ENCODE results near the gene ATP6V0A1.

- TF ChIP-seq FOXK1 (CRISPR knock-in tag; IDR thresholded peaks at IDR 0.05) (no peak), CTCF (IDR thresholded peaks at IDR 0.05) (no peak), ATF3 (CRISPR knock-in tag; conservative IDR thresholded peaks at IDR 0.05) (no peak), MYBL2 (CRISPR knock-in tag; IDR thresholded peaks at IDR 0.05) (no peak), ATF2 (CRISPR knock-in tag; IDR thresholded peaks at IDR 0.05; ENCODE audit: borderline replicate concordance, low read depth) (no peak), PRDM15 (CRISPR knock-in tag; IDR thresholded peaks at IDR 0.05) (no peak), FOXP4 (CRISPR knock-in tag; IDR thresholded peaks at IDR 0.05) (no peak), FOXJ3 (CRISPR knock-in tag; IDR thresholded peaks at IDR 0.05; ENCODE audit: borderline replicate concordance) (no peak), ZNF263 (CRISPR knock-in tag; IDR thresholded peaks at IDR 0.05; ENCODE audit: low read depth) (no peak), NR2C2 (CRISPR knock-in tag; IDR thresholded peaks at IDR 0.05) (no peak), ZNF232 (CRISPR knock-in tag; IDR thresholded peaks at IDR 0.05) (no peak)
Measured at GRCh38 chr17:42411905-42412679, 46.6 kb upstream of the ATP6V0A1 start.
